ENCODE results near the gene CD70.

- TF ChIP-seq CTCF (conservative IDR thresholded peaks at IDR 0.05; ENCODE audit: low read depth, low read length) (no peak), EZH2phosphoT487 (IDR thresholded peaks at IDR 0.05; ENCODE audit: borderline replicate concordance, low read length) (no peak)
These were observed 22.8 kb upstream of the CD70 start for GRCh38 chr19:6613711-6614110.

Data from PC-3 (cell line).